ENCODE measurements around the gene IL10RA.

Gene IL10RA

GRCh38 chr11:118008271-118008911 lies 22.2 kb downstream of the IL10RA start:
- no peak for DNase-seq

DNA sequence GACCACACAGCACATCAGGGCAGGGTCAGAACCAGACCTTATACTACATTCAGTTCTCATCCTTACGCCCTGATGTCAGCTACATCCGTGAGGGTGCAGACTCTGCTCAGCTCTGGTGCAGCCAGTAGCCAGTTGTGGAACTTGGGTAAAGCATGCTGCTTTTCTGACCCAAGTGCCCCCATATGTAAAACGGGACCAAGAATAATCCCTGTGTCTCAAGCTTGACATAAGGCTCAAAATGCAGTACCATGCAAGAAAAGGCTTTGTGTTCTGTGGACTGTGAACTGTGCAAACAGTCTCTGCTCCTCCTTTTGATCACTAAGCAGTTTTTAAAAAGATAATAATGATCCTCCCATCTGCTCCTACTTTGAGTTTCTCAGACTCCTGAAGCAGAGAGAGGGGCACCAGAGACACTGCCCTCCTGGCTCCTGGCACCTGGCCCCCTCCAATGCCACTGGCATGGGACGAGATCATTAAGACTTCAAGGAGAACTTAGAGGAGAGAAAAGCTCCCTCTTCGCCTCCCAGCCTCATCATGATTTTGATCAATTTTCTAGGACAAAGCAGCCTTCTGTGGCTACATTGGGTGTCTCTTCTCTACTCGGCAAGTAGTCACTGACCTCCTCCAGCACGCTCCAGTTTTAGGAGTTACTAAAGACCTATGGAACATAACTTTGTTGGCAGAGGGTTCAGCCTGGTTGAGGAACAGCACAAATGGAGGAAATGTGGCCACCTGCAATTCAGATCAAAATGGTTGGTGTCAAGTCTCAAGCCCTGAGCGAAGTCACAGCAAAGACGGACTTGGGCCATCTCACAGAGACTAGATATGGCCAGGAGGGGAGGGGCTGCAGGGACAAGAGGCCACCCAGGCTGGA lies 23.9 kb downstream of the IL10RA start:
- DNase-seq: no peak

- peak; percentile 20 for DNase-seq
Observed at GRCh38 chr11:118010738-118011461, 24.7 kb downstream of the IL10RA start.

GRCh38 chr11:118012083-118012669 lies 26.0 kb downstream of the IL10RA start:
- peak; percentile 51 for DNase-seq

DNA sequence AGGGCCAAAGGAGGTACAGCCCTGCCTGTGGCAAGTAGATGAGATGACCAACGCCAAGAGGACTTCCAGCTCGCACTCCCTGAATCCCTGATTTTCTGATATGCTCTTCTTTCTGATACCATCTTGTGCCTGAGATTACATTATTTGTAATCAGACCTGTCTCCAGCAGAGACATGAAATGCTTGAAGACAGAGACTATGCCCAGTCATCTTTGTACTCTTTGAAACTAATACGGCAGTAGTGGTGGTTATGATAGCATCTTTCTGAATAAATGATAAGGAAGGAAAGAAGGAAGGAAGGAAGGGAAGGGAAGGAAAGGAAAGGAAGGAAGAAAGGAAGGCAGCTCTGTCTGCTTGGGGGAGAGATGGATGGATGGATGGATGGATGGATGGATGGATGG lies 27.8 kb downstream of the IL10RA start:
- DNase-seq: no peak

- DNase-seq: no peak
Observed at GRCh38 chr11:118015385-118015841, 29.2 kb downstream of the IL10RA start.

- DNase-seq: no peak
Observed at GRCh38 chr11:118016104-118016503, 29.9 kb downstream of the IL10RA start.

DNA sequence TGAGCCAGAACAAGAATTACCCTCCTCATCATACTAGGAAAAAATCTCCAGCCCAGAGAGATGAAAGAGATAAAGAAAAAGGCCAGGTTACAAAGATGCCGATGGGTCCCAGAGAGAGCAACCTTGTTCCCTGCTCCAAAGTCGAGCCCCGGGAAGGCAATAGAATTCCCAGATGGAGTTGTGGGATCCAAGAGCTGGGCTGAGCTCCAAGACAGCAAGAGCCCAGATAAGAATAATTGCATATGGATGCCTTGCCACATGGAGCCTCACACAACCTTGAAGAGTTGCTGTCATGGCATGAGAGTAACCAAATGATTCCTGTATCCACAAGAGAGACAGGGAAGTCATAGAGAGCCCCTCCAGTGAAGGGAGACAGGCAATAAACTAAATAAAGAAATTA lies 30.9 kb downstream of the IL10RA start:
- no peak for DNase-seq

- DNase-seq: no peak
Observed at GRCh38 chr11:118017631-118018315, 31.6 kb downstream of the IL10RA start.

GRCh38 chr11:118018401-118018800 lies 32.2 kb downstream of the IL10RA start:
- DNase-seq: no peak

- no peak for DNase-seq
Observed at GRCh38 chr11:118021146-118021545, 35.0 kb downstream of the IL10RA start.

DNA sequence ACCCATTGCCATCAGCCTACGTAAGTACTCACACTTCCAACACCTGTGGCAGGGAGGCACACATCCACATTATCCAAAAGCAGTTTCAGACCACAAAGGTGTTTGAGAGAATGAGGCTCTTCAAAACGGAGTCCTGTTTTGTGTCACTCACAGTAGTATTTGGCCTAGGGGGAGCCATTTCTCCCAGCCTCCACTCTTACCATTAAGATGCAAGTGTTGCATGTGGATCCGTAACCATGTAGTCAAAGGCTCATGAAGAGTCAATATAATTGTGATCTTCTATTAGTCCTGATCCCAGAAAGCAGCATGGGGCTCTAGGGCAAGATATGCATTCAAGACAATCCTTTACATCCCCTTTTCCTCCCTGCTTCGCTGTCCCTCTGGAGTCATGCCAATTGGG lies 41.5 kb downstream of the IL10RA start:
- no peak for DNase-seq

- no peak for DNase-seq
Observed at GRCh38 chr11:118028626-118029025, 42.4 kb downstream of the IL10RA start.

DNA sequence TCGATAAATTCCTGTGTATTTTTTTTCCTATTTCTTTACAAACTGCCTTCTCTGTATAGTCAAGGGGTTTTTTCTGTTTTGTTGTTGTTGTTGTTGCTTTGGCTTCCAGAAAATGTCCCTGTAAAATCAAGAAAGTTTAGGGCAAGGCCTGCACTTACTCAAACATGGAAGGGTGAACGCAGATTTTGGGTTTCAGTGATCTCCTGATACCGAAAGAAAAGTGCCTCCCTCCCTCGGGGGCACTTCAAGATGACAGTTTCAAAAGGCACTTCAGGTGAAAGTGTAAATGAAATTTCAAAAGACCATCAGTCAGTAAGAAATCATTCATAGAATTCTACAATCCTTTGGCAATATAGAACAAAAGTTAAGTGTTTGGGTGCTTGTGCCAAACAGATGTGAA lies 47.2 kb downstream of the IL10RA start:
- DNase-seq: no peak

- DNase-seq: no peak
Observed at GRCh38 chr11:118042141-118042540, 55.9 kb downstream of the IL10RA start.

GRCh38 chr11:118042796-118043195 lies 56.6 kb downstream of the IL10RA start:
- DNase-seq: no peak

- DNase-seq: no peak
Observed at GRCh38 chr11:118045191-118045590, 59.0 kb downstream of the IL10RA start.

GRCh38 chr11:118046051-118046963 lies 60.1 kb downstream of the IL10RA start:
- DNase-seq: no peak

- DNase-seq: no peak
Observed at GRCh38 chr11:118046964-118047700, 60.9 kb downstream of the IL10RA start.

DNA sequence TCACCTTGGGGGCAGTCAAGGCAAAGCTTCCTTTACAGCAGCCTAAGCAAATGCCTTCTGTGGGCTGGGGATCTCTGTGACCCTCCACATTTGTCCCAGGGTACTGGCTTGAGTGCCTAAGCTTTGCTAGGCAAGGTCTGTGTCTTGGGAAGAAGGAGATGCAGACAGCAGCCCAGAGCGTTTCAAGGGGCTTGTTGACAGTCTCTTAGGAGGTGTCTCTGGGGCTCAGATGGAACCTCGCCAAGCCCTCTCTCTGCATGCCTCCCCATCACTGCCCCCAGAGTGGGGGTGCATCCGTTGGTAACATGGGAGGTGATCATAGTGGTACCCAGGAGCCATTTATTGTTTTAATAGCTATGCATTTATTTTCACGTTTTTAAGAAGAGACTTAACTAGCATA lies 61.6 kb downstream of the IL10RA start:
- no peak for DNase-seq
